Stomach (tissue), 9 donors: Measurements from ENCODE around the gene GASK1B. TPM values are rescaled to one million over a fixed set of nuclear protein-coding genes. Genes with fewer than 3 reads are reported as not detected.

ENCODE experiments used
- DNase-seq, 2 donors: peaks; one replicate each; pipeline versions ENCODE4 v3.0.0 to v3.0.0-alpha.2; 2013 to 2019
- H3K27ac ChIP-seq, 5 donors: fragments of 200-600 bp in 4 of 5; sonication (generic) in 4 of 5; one replicate each; pipeline ENCODE4 v1.5.1; 2013 to 2019; ENCODE audit warnings: mild to moderate bottlenecking in 1 of 5, moderate library complexity in 1 of 5
- H3K27me3 ChIP-seq, 3 donors: fragments of 200-600 bp; sonication (generic); one replicate each; pipeline ENCODE4 v1.5.1; 2017 to 2019; ENCODE audit warnings: mixed run types in 1 of 3
- H3K36me3 ChIP-seq, 4 donors: fragments of 200-600 bp; sonication (generic); 1 replicate in 3 of 4; 2 replicates in 1 of 4; pipeline ENCODE4 v1.5.1; 2016 to 2019
- H3K4me1 ChIP-seq, 4 donors: fragments of 200-600 bp; sonication (generic); one replicate each; pipeline ENCODE4 v1.5.1; 2016 to 2019
- H3K4me3 ChIP-seq, 4 donors: fragments of 200-600 bp; sonication (generic) in 3 of 4; one replicate each; pipeline ENCODE4 v1.5.1; 2016 to 2019; ENCODE audit warnings: mild to moderate bottlenecking in 1 of 4
- H3K9me3 ChIP-seq, 4 donors: fragments of 200-600 bp; sonication (generic); one replicate each; pipeline ENCODE4 v1.5.1; 2016 to 2019
- EP300 ChIP-seq: sonication (generic); formaldehyde crosslinking; IDR thresholded peaks from one replicate; pipeline ENCODE4 v1.6.1; 2017; ENCODE audit warnings: antibody characterized with exemption
- POLR2A ChIP-seq, 4 donors: fragments of 450-650 bp; IDR thresholded peaks; one replicate each; pipeline ENCODE4 v1.6.1; 2016; ENCODE audit warnings: antibody characterized with exemption in 4 of 4, control low read depth in 2 of 4, mild to moderate bottlenecking in 1 of 4, moderate library complexity in 1 of 4
- POLR2AphosphoS5 ChIP-seq, 3 donors: sonication (generic); formaldehyde crosslinking; IDR thresholded peaks; one replicate each; pipeline ENCODE4 v1.6.1; 2016; ENCODE audit warnings: antibody characterized with exemption in 3 of 3
- WGBS, 5 donors: extraction: QIAGEN DNeasy Blood & Tissue Kit in 3 of 5; methylation state at CpG; one replicate each; pipeline versions ENCODE4 v1.1.5 to v1.1.7; 2013 to 2018; 5-methylcytosine and 5-hydroxymethylcytosine counted together
- intact Hi-C: fragments of 100-400 bp; cut with DNase I; formaldehyde crosslinking; loops from one replicate; pipeline ENCODE4 v1.15.1; 2023; ENCODE audit warnings: low total_unique reads
- polyA plus RNA-seq, 3 donors: library from polyadenylated mRNA; stranded (reverse); fragments of 200-250 nt; gene quantifications; one replicate each; pipeline ENCODE4 v1.2.3, GENCODE V29; 2013
- total RNA-seq, 5 donors: library from RNA; depleted of rRNA; stranded (reverse); fragments of >200 nt; gene quantifications; one replicate each; pipeline versions ENCODE4 v1.1.0 to v1.2.3, GENCODE V29; 2014 to 2016
- TF ChIP-seq, protein P1 (sequence below), 7 experiments: fragments of 450-650 bp in 4 of 7; fragments of 200-600 bp in 3 of 7; sonication (generic) in 3 of 7; IDR thresholded peaks; one replicate each; pipeline ENCODE4 v1.5.1; 2016 to 2019; ENCODE audit warnings: antibody characterized with exemption in 7 of 7, control low read depth in 2 of 7, mild to moderate bottlenecking in 1 of 7
- donor health status: healthy with polysubstance abuse.
- donor health status: Bipolar disorder and iron deficiency.
- donor health status: healthy.

GASK1B gene
- total and polyA plus RNA-seq, 8 donors, result 2.4 to 128 (median 15.8) TPM

DNA sequence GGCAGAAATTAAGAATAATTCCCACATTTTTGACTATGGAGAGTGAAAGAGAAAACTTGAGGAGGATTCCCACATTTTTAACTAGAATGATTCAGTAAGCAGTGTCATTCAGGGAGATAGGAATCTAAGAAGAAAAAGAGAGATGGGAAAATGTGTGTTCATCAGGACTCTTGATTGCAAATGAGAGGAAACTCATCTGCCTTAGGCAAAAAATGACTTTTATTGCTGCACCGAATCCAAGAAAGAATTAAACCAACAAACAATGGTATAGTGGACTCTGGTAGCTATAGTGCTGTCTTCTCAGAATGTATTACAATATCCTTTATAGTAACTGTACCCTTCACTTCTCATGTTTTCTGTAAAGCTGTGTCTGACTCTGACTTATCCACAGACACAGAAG, 22.5 kb upstream of the GASK1B start:
- TF ChIP-seq POLR2A (IDR thresholded peaks at IDR 0.05) (no peak), POLR2AphosphoS5 (IDR thresholded peaks at IDR 0.05) (no peak), EP300 (no peak)
- TF ChIP-seq, protein P1, sequence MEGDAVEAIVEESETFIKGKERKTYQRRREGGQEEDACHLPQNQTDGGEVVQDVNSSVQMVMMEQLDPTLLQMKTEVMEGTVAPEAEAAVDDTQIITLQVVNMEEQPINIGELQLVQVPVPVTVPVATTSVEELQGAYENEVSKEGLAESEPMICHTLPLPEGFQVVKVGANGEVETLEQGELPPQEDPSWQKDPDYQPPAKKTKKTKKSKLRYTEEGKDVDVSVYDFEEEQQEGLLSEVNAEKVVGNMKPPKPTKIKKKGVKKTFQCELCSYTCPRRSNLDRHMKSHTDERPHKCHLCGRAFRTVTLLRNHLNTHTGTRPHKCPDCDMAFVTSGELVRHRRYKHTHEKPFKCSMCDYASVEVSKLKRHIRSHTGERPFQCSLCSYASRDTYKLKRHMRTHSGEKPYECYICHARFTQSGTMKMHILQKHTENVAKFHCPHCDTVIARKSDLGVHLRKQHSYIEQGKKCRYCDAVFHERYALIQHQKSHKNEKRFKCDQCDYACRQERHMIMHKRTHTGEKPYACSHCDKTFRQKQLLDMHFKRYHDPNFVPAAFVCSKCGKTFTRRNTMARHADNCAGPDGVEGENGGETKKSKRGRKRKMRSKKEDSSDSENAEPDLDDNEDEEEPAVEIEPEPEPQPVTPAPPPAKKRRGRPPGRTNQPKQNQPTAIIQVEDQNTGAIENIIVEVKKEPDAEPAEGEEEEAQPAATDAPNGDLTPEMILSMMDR (IDR thresholded peaks at IDR 0.05), result no peak
- H3K36me3 ChIP-seq, result peaks cover 0 to 4% (median 0%) of the 10 kb centered on the region in 4 donors
- no peak for DNase-seq
- 79 to 100% (median 91%) methylated on average over 1 of the region's 1 CpG for WGBS, 5 donors
- H3K4me1 ChIP-seq, result peaks cover 0 to 3% (median 0%) of the 10 kb centered on the region in 4 donors
- intact Hi-C loops, result loop anchor here (10.0 kb wide), 2 partner anchors 60 to 210 kb away; no protein-coding TSS in a partner anchor
- H3K9me3 ChIP-seq, result no peaks in the 10 kb centered on the region
- no peak overlapping the region for H3K4me3 ChIP-seq
- H3K27ac ChIP-seq, result no peak overlapping the region
- no peaks in the 10 kb centered on the region for H3K27me3 ChIP-seq

DNA sequence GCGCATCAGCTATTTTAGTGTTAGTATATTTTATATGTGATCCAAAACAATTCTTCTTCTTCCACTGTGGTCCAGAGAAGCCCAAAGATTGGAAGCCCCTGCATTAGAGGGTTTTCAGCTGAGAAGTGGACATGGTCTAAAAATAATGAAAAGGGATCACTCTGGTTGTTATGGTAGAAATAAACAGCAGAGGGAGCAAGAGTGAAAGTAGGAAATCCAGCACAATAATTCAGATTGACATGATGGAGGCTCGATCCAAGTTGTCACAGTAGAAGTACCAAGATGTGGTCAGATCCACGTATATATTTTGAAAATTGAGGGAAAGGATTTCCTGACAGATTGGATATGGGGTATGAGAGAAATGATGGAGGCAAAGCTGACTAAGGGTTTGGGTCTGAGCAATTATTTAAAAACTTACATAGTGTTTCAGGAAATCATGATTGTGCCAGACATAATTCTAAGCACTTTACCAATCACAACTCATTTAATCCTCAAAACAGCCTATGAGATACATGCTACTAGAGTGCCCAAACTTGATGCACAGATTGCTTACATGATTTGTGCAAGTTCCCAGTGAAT, 20.4 kb upstream of the GASK1B start:
- Histone ChIP-seq H3K27ac (no peak overlapping the region), H3K9me3 (no peaks in the 10 kb centered on the region), H3K36me3 (no peaks in the 10 kb centered on the region), H3K4me1 (peaks cover 0 to 3% (median 0%) of the 10 kb centered on the region in 4 donors), H3K27me3 (no peaks in the 10 kb centered on the region), H3K4me3 (no peak overlapping the region)
- TF ChIP-seq POLR2A (IDR thresholded peaks at IDR 0.05), result no peak
- TF ChIP-seq, protein P1 (IDR thresholded peaks at IDR 0.05), result peak in 5 of 7 experiments; percentile 36 to 64 (median 38)
- peak in 1 of 2 donors; percentile 57 for DNase-seq
- intact Hi-C loops, result loop anchor here (10.0 kb wide), 2 partner anchors 62 to 208 kb away; no protein-coding TSS in a partner anchor
- 33 to 39% (median 36%) methylated on average over 3 of the region's 3 CpGs for WGBS, 5 donors

DNA sequence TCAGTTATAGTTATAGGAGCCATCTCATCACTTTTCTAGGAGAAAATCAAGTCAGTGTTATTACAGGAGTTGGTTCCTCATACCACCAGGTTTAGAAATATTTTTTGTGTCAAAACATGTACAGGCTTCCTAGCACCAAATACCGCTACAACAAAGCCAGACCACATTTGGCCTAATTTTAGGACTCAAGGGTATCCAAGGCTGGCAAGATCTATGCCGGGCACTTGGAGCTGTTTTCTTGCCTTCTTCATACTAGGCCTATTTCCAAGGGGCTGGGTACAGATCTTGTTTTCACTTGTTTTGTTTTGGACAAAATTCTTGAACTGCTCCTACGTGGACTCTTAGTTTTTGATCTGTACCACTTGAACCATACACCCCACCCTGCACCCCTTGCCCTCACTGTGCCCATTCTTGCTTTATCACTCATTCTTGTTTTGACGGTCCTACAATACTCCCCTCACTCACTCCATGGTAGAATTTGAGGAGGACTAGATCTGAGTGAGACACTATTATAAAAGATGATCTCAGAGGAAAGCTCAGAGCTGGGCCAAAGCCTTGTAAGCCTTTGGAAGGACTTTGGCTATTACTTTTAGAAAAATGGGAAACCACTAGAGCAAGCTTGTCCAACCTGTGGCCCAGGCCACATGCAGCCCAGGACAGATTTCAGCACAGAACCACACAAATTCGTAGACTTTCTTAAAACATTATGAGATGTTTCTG, 19.8 kb upstream of the GASK1B start:
- no peak for DNase-seq
- 87 to 92% (median 89%) methylated on average over 5 of the region's 5 CpGs for WGBS, 5 donors
- TF ChIP-seq, protein P1 (IDR thresholded peaks at IDR 0.05), result no peak
- TF ChIP-seq POLR2AphosphoS5 (IDR thresholded peaks at IDR 0.05) (no peak), EP300 (no peak), POLR2A (IDR thresholded peaks at IDR 0.05) (no peak)
- H3K27me3 ChIP-seq, result no peaks in the 10 kb centered on the region
- intact Hi-C loops, result loop anchor here (10.0 kb wide), 2 partner anchors 62 to 208 kb away; no protein-coding TSS in a partner anchor
- no peaks in the 10 kb centered on the region for H3K36me3 ChIP-seq
- H3K27ac ChIP-seq, result no peak overlapping the region
- H3K4me3 ChIP-seq, result no peak overlapping the region
- peaks cover 0 to 3% (median 0%) of the 10 kb centered on the region in 4 donors for H3K4me1 ChIP-seq
- no peaks in the 10 kb centered on the region for H3K9me3 ChIP-seq

DNA sequence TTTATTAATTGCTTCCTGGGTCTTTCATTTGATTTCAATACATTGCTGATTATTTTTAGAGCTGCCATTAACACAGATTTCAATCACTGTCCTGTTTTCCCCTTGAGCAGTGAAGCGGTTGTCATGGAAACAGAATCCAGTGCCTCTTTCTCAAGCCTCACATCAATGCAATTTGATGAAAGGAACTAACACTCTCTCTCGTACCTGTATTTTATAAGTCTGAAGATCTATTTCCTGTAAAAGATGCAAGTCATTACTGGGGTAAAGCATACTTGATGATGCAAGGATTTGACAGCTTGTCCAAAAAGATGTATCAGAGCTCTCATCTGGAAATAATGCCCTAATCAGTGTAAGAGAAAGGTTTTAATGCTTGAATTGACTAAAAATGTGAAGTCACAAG, 17.9 kb upstream of the GASK1B start:
- intact Hi-C loops, result loop anchor here (10.0 kb wide), 2 partner anchors 64 to 206 kb away; no protein-coding TSS in a partner anchor
- H3K36me3 ChIP-seq, result no peaks in the 10 kb centered on the region
- no peak overlapping the region for H3K4me3 ChIP-seq
- no peaks in the 10 kb centered on the region for H3K27me3 ChIP-seq
- H3K4me1 ChIP-seq, result peaks cover 0 to 3% (median 0%) of the 10 kb centered on the region in 4 donors
- TF ChIP-seq, protein P1 (IDR thresholded peaks at IDR 0.05), result no peak
- TF ChIP-seq POLR2AphosphoS5 (IDR thresholded peaks at IDR 0.05) (no peak), EP300 (no peak), POLR2A (IDR thresholded peaks at IDR 0.05) (no peak)
- DNase-seq, result no peak
- H3K9me3 ChIP-seq, result no peaks in the 10 kb centered on the region
- H3K27ac ChIP-seq, result no peak overlapping the region
- WGBS, 5 donors, result 70 to 87% (median 81%) methylated on average over 2 of the region's 2 CpGs
